ENCODE data around the gene TNS4. TPM values are rescaled to one million over a fixed set of nuclear protein-coding genes. Genes with fewer than 3 reads are reported as not detected.

TNS4 gene
- total and polyA plus RNA-seq, 9 of the 15 experiments (the other 6 are each of a cell fraction or from before 2014, with no cell fraction given): 0.04 to 0.73 (median 0.24) TPM; not detected in 1

DNA sequence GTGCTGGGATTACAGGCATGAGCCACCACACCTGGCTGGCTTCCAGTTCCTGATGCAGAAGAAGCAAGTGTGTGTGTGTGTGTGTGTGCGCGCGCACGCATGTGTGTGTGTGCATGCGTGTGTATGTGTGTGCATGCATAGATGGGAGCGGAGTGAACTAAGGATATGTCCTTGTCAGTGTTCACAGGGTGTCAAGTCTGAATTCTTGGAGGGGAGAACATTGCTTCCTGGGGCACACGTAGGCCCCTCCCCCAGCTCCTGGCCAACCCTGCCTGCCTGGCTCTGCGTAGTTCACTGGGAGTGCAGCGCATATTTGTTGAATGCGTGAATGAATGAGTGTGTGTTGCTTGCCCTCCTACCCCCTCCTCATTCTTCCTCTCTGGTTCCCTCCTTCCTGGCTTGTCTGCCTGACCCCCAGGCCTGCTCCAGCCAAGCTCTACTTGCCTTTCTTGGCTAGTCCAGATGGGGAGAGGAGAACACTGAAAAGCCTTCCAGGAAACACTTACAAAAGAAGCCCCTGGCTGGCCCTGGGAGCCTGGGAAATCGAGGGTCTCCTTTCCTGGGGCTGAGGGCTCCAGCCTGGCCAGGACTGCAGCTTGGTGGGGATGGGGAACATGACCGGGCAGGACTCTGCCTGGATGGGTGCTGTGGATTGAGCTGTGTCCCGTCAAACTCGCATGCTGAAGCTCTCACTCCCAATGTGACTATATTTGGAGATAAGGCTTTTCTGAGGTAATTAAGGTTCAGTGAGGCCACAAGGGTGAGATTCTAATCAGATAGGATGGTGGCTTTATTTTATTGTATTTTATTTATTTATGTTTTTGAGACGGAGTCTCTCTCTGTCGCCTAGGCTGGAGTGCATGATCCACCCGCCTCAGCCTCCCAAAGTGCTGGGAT, 30.2 kb downstream of the TNS4 start:
- WGBS (ENCODE audit: insufficient coverage, low coverage, missing lambda C conversion rate): 47% methylated on average over 14 of the region's 17 CpGs
- Histone ChIP-seq H3K9me1 (ENCODE audit: control insufficient read depth, insufficient read depth, low read length) (no peaks in the 10 kb centered on the region), H4K20me1 (replicated peaks; ENCODE audit: control insufficient read depth, insufficient read depth, low read length) (no peaks in the 10 kb centered on the region), H3K79me2 (ENCODE audit: control insufficient read depth, insufficient read depth, low read length) (no peaks in the 10 kb centered on the region), H3K9ac (ENCODE audit: insufficient read depth in 1 of 2, low read depth in 2 of 2, low read length in 2 of 2) (peak overlapping the region in 1 of 2 experiments; percentile 80; a peak in 2 of 4 replicates), H3K27ac (ENCODE audit: extremely low read depth, low read depth, low read length) (no peak overlapping the region), H3K4me1 (replicated peaks in 1 of 2; ENCODE audit: control insufficient read depth in 2 of 2, insufficient read depth in 2 of 2, low read length in 2 of 2) (peaks cover 11 to 26% of the 10 kb centered on the region in 2 experiments; a peak in 4 of 5 replicates), H3K4me3 (no peak overlapping the region), H3K4me2 (ENCODE audit: insufficient read depth, low read length) (no peak overlapping the region), H3K27me3 (ENCODE audit: control insufficient read depth in 2 of 2, insufficient read depth in 2 of 2, low read length in 2 of 2) (peaks cover 0 to 7% of the 10 kb centered on the region in 2 experiments; a peak in 1 of 5 replicates), H3K36me3 (ENCODE audit: control insufficient read depth, insufficient read depth, low read length) (no peaks in the 10 kb centered on the region), H3K9me3 (replicated peaks; ENCODE audit: control insufficient read depth, insufficient read depth, low read depth, low read length) (no peaks in the 10 kb centered on the region), H2AFZ (ENCODE audit: low read depth, low read length) (peak overlapping the region; percentile 21)
- CTCF ChIA-PET (ENCODE audit: low intra/inter-chr PET ratio): interaction anchor here (0.9 kb wide), 1 partner anchor 110 kb away, joined by 3 read pairs; no protein-coding TSS in a partner anchor
- ATAC-seq (no peak), DNase-seq (ENCODE audit: extremely low read depth in 1 of 4, low spot score in 3 of 4) (no peak), FAIRE-seq (no peak)
- in situ Hi-C loops (cut with MboI): no loop called here
- POLR2A ChIA-PET: interaction anchor here (0.6 to 1.8 kb wide), 3 partner anchors 8 to 26 kb away, joined by 4 to 7 read pairs (median 5); no protein-coding TSS in a partner anchor
- TF ChIP-seq, protein P1, sequence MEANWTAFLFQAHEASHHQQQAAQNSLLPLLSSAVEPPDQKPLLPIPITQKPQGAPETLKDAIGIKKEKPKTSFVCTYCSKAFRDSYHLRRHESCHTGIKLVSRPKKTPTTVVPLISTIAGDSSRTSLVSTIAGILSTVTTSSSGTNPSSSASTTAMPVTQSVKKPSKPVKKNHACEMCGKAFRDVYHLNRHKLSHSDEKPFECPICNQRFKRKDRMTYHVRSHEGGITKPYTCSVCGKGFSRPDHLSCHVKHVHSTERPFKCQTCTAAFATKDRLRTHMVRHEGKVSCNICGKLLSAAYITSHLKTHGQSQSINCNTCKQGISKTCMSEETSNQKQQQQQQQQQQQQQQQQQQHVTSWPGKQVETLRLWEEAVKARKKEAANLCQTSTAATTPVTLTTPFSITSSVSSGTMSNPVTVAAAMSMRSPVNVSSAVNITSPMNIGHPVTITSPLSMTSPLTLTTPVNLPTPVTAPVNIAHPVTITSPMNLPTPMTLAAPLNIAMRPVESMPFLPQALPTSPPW (CRISPR knock-in tag; IDR thresholded peaks at IDR 0.05): no peak
- TF ChIP-seq ZNF444 (CRISPR knock-in tag; IDR thresholded peaks at IDR 0.05) (no peak), NFIC (IDR thresholded peaks at IDR 0.05) (peak; percentile 77), SRF (CRISPR knock-in tag; IDR thresholded peaks at IDR 0.05) (peak in 1 of 2 experiments; percentile 80; a peak in 2 of 4 replicates), CREB3L1 (IDR thresholded peaks at IDR 0.05; ENCODE audit: borderline replicate concordance, low read depth) (no peak), SMC3 (conservative IDR thresholded peaks at IDR 0.05; ENCODE audit: insufficient read depth, low read depth, low read length) (no peak), CTBP1 (IDR thresholded peaks at IDR 0.05; ENCODE audit: borderline replicate concordance) (no peak), MLLT1 (IDR thresholded peaks at IDR 0.05) (no peak)
- TF ChIP-seq, protein P2, sequence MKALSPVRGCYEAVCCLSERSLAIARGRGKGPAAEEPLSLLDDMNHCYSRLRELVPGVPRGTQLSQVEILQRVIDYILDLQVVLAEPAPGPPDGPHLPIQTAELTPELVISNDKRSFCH (CRISPR knock-in tag; IDR thresholded peaks at IDR 0.05): no peak
- TF ChIP-seq, protein P2 (tag; IDR thresholded peaks at IDR 0.05): no peak
- BruUV-seq (replicated peaks): no TSS peak
- intact Hi-C loops (cut with micrococcal nuclease): loop anchor here (10.0 kb wide), 1 partner anchor 106 kb away; the partner anchor contains the start of gene GJD3

Data from K562 (cell line).